C1 segment of cervical spinal cord (tissue), 14 donors: ENCODE results near the gene PHLPP1.

Experiments used
- DNase-seq, 14 donors: peaks; one replicate each; lab custom pipeline; 2025; lab: John Stamatoyannopoulos, UW

Gene PHLPP1

GRCh38 chr18:62847081-62847480 lies 131.7 kb downstream of the PHLPP1 start:
- no peak for DNase-seq

DNA sequence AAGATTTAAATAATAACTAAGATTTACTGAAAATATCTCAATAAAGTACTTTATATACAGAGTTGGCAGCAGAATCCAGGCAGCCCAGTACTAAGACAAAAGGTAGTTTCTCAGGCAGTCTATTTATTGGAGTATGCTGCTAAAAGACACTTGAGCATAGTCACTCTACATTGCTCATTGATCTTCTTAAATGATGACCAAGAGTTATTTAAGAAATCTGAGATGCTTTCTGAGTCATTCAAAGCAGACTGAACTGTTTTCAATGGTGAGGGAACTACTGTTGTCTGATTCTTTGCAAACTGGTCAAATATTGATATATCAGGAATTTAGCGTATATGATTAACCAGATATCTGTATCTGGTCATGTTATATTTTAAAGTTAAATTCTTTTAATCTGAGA lies 133.6 kb downstream of the PHLPP1 start:
- DNase-seq, result no peak

DNA sequence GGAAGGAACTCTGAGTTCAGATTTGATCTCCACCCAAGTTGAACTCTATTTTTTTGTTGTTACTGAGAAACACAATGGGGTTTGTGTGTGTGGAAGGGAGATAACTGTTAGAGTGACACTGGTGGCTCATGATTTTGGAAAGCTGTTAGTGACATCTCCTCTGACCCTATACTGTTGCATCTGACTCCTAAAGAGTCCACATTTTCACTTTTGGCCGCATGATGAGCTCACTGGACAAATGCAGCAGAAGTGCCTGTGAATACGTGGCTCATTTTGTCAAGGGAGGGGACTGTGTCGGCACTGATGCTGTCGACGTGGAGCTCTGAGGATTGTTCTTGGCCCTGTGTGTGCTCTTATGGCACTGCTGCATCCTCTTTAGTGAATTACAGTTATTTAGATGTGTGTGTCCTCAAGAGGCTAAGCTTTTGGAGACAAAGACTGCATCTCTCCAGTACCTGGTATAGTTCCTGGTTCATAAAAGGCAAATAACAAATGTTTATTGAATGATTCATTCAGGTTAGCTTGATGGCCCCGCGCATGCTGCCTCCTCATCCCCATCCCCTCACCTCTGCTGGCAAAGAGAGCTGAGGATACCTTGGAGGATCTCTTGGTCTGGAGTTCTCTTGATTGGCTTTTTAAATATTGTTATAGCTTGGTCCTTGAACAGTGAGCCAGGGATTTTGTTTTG lies 135.4 kb downstream of the PHLPP1 start:
- peak in 1 of 14 donors; percentile 22 for DNase-seq

- DNase-seq, result no peak
Measured at GRCh38 chr18:62852851-62853250, 137.5 kb downstream of the PHLPP1 start.

- no peak for DNase-seq
Measured at GRCh38 chr18:62856294-62856693, 141.0 kb downstream of the PHLPP1 start.

DNA sequence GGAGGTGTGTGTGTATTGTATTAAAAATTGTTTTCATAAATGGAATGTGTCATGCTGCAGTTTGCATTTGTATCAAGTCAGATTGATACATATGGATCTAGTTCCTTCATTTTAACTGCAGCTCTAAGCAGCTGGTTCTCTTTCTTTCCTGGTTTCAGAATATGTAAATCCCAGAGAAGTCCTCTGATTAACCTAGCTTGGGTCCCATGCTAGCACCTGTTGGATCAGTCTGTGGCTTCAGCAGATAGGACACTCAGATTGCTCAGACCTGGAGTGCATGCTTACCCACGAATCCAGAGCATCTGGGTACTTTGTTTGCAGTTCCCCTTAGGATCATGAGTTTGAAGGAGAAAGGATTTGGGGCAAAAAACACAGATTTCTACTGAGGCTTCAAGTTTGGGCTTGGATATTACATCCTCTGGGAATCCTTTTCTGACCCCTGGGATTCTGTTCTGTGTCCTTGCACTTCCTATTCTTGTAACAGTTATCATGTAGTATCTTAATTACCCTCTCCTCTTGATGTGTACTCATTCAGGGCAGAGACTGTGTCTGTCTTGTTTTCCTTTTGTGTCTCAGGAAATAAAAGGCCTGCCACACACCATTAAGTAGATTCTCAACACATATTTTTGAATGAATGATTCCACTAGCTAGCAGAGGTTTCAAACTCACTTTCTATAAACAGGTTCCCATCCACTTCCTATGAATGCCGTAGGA lies 142.1 kb downstream of the PHLPP1 start:
- DNase-seq, result no peak

GRCh38 chr18:62860062-62860461 lies 144.7 kb downstream of the PHLPP1 start:
- no peak for DNase-seq

- DNase-seq, result no peak
Measured at GRCh38 chr18:62862466-62862865, 147.1 kb downstream of the PHLPP1 start.

DNA sequence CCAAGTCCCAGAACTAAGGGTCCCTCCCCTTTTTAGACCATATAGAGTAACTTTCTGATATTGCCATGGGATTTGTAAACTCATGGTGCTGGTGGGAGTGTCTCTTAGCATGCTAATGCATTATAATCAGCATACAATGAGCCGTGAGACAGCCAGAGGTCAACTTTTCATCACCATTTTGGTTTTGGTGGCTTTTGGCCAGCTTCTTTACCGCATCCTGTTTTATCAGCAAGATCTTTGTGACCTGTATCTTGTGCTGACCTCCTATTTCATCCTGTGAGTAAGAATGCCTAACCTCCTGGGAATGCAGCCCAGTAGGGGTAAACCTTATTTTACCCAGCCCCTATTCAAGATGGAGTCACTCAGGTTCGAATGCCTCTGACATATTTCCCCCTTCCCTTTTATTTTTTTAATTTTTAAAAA lies 148.2 kb downstream of the PHLPP1 start:
- no peak for DNase-seq

DNA sequence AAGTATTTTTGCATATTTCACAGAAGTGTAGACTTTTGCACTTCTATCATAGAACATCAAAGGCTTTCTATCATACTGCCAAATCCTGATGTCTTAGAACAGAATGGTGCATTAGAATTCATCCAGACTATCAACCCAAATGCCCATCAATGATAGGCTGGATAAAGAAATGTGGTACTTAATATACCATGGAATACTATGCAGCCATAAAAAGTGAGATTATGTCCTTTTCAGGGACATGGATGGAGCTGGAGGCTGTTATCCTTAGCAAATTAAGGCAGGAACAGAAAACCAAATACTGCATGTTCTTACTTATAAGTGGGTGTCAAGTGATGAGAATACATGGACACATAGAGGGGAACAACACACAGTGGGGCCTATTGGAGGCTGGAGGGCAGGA lies 150.2 kb downstream of the PHLPP1 start:
- no peak for DNase-seq

- DNase-seq, result no peak
Measured at GRCh38 chr18:62867534-62867933, 152.2 kb downstream of the PHLPP1 start.

GRCh38 chr18:62868645-62869044 lies 153.3 kb downstream of the PHLPP1 start:
- DNase-seq, result no peak

GRCh38 chr18:62870643-62871042 lies 155.3 kb downstream of the PHLPP1 start:
- DNase-seq, result no peak

DNA sequence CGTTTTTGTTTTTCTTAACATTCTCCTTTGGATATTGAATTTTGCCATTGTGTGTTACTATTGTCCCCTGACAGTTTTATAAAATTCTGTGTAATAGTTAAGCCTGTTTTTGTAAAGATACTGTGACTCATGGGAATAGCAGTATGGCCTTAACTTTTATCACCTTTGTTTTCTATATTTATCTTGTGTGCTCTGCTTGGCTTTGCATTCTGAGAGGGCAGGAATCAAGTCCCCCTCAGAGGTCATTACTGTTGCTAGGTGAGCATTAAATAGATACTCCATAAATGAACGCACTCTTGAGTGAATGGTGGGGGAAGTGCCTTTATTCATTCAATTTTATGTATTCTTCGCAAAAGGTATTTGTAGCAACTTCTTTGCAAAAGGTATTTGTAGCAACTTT lies 160.0 kb downstream of the PHLPP1 start:
- no peak for DNase-seq

- no peak for DNase-seq
Measured at GRCh38 chr18:62876111-62876510, 160.8 kb downstream of the PHLPP1 start.

GRCh38 chr18:62876828-62877227 lies 161.5 kb downstream of the PHLPP1 start:
- no peak for DNase-seq

- no peak for DNase-seq
Measured at GRCh38 chr18:62877411-62878221, 162.3 kb downstream of the PHLPP1 start.

DNA sequence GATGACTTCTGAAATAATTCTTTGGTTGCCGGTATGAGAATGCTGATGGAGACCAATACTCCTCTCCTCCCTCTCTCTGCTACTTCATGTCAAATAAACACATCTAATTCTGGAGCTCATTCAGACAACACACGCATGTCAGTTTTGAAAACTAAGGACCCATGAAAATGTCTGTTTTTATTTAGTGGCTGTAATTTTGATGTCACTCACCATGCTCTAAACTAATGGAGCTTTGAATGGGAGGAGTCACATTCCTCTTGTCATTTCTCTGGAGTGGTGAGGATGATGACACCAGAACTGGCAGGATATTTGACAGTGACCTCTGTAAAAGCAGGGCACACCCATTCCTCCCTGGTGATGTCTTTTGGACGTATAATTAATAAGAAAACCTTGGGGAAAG lies 163.0 kb downstream of the PHLPP1 start:
- no peak for DNase-seq

DNA sequence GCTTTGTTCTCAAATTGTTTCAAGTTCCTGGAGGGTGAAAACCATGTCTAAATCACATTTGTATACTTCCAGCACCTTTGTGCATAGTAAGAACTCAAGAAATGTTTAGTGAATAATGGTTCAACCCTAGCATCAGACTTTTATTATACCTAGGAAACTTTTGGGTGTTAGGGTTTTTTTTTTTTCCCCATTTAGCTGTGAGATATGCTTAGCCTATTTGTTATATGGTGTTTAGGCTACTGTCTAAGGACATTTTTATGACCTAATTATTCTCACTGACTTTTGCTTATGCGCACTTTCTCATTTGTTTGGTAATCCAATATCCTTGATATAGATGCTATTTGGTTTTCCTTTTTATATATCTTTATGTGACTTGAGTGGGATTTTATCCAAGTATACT lies 164.7 kb downstream of the PHLPP1 start:
- DNase-seq, result no peak

DNA sequence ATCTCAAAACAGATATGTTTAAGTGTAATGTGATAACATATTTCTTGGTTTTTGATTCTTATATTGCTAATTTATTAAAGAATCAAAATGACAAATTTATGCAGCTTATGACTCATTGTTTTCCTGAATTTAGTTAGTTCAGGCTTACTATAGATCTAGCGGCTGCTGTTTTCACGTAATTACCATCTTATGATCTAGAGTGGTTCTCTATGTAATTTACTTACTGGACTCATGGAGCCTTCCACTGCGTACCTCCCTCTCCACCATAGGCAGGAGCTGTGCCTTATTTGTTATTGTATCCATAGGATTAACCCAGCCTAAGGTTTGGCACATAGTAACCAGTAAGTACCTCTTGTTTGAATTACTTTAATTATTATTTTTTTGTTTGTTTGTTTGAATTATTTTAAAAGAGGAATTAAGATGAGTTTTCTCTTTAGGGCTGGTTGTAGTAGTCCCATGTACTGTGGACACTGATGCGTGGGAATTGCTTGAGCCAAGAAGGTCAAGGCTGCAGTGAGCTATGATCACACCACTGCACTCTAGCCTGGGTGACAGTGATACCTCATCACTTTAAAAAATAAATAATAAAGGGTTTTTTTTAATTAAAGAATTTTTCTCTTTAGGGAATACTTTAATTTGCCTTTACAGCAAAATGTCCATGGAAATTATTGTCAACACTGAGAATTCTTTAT lies 165.5 kb downstream of the PHLPP1 start:
- DNase-seq, result no peak

GRCh38 chr18:62881509-62882016 lies 166.2 kb downstream of the PHLPP1 start:
- no peak for DNase-seq
